IMR-90 (cell line): ENCODE measurements around the gene GH2. TPM values are rescaled to one million over a fixed set of nuclear protein-coding genes. Genes with fewer than 3 reads are reported as not detected.
"Not testable (repeated sequence)": the region's sequence is repeated elsewhere in the genome, so short reads cannot be mapped to it uniquely, and the experiment has no call there.

Experiments
- ATAC-seq: fragments of 200-7000 bp; cut with Tn5 transposase; 2 replicates; pipeline ENCODE4 v1.9.1; 2020; ENCODE audit warnings: low read depth, mild to moderate bottlenecking, moderate library complexity
- BruUV-seq: library from RNA; stranded (reverse); fragments of 400-500 nt; replicated peaks from 2 replicates; lab custom pipeline; 2021; lab: Mats Ljungman, UMichigan
- CTCF ChIA-PET: fragments of 300-600 bp; formaldehyde crosslinking; extraction: SDS; loops from one replicate; lab custom pipeline; 2021; ENCODE audit warnings: antibody characterized with exemption; lab: Yijun Ruan, JAX
- POLR2A ChIA-PET: fragments of 300-600 bp; sonication (Branson Sonifier 250); formaldehyde crosslinking; loops from one replicate; lab custom pipeline; 2022; ENCODE audit warnings: antibody characterized with exemption; ENCODE audit not compliant: unreplicated experiment; lab: Charles Lee
- DNase-seq: peaks from one replicate; pipeline ENCODE4 v3.0.0; 2013
- H2AFZ ChIP-seq: replicated peaks from 2 replicates; pipeline ENCODE3; 2013; ENCODE audit warnings: low read length, mild to moderate bottlenecking; ENCODE audit not compliant: poor library complexity
- H2AK5ac ChIP-seq: 2 replicates; pipeline ENCODE4 v1.6.1; 2013; ENCODE audit warnings: low read depth, low read length, inconsistent platforms
- H2AK9ac ChIP-seq: replicated peaks from 2 replicates; pipeline ENCODE3; 2013; ENCODE audit warnings: mild to moderate bottlenecking, low read depth, low read length, moderate library complexity; ENCODE audit not compliant: poor library complexity
- H2BK120ac ChIP-seq: 2 replicates; pipeline ENCODE4 v1.6.1; 2013; ENCODE audit warnings: low read depth, low read length, inconsistent platforms
- H2BK15ac ChIP-seq: 3 replicates; pipeline ENCODE4 v1.6.1; 2013; ENCODE audit warnings: low read depth, low read length, inconsistent platforms
- H2BK20ac ChIP-seq: 2 replicates; pipeline ENCODE4 v1.6.1; 2013; ENCODE audit warnings: low read depth, mild to moderate bottlenecking, inconsistent platforms, low read length, moderate library complexity
- H2BK5ac ChIP-seq: 2 replicates; pipeline ENCODE4 v1.6.1; 2013; ENCODE audit warnings: mild to moderate bottlenecking, low read depth, low read length, inconsistent platforms; ENCODE audit not compliant: poor library complexity, severe bottlenecking
- H3K14ac ChIP-seq: replicated peaks from 2 replicates; pipeline ENCODE4 v1.6.1; 2013; ENCODE audit warnings: low read depth, low read length, inconsistent platforms
- H3K18ac ChIP-seq: 2 replicates; pipeline ENCODE4 v1.6.1; 2013; ENCODE audit warnings: low read depth, low read length, control low read depth
- H3K23ac ChIP-seq: 2 replicates; pipeline ENCODE4 v1.6.1; 2013; ENCODE audit warnings: low read depth, low read length, inconsistent platforms
- H3K27ac ChIP-seq: 2 replicates; pipeline ENCODE4 v1.5.1; 2013; ENCODE audit warnings: mild to moderate bottlenecking, control low read depth, low read length; ENCODE audit not compliant: insufficient read depth
- H3K27me3 ChIP-seq: 2 replicates; pipeline ENCODE4 v1.6.1; 2013; ENCODE audit warnings: low read length; ENCODE audit not compliant: control insufficient read depth, insufficient read depth
- H3K36me3 ChIP-seq: 2 replicates; pipeline ENCODE4 v1.6.1; 2013; ENCODE audit warnings: low read length, mixed read lengths; ENCODE audit not compliant: control insufficient read depth, insufficient read depth
- H3K4ac ChIP-seq: 2 replicates; pipeline ENCODE4 v1.6.1; 2013; ENCODE audit warnings: low read depth, low read length, inconsistent platforms
- H3K4me1 ChIP-seq: 2 replicates; pipeline ENCODE4 v1.6.1; 2013; ENCODE audit warnings: low read length, mixed read lengths; ENCODE audit not compliant: control insufficient read depth, insufficient read depth
- H3K4me2 ChIP-seq: 2 replicates; pipeline ENCODE4 v1.6.1; 2013; ENCODE audit warnings: low read depth, mild to moderate bottlenecking, control low read depth, low read length, moderate library complexity
- H3K4me3 ChIP-seq: 2 replicates; pipeline ENCODE4 v1.5.1; 2013; ENCODE audit warnings: low read depth, mild to moderate bottlenecking, control low read depth, low read length, moderate library complexity; ENCODE audit not compliant: insufficient read depth
- H3K56ac ChIP-seq: 2 replicates; pipeline ENCODE4 v1.6.1; 2013; ENCODE audit warnings: low read length, inconsistent platforms; ENCODE audit not compliant: insufficient read depth; ENCODE audit errors: extremely low read depth
- H3K79me1 ChIP-seq, 2 experiments: 2 replicates each; pipeline ENCODE4 v1.6.1; 2013; ENCODE audit warnings: low read length in 2 of 2, inconsistent platforms in 1 of 2, low read depth in 1 of 2
- H3K9ac ChIP-seq: 2 replicates; pipeline ENCODE4 v1.6.1; 2013; ENCODE audit warnings: low read depth, low read length, control low read depth
- H3K9me1 ChIP-seq: 2 replicates; pipeline ENCODE4 v1.6.1; 2013; ENCODE audit warnings: low read length, inconsistent platforms; ENCODE audit not compliant: insufficient read depth
- H3K9me3 ChIP-seq: 2 replicates; pipeline ENCODE4 v1.6.1; 2013; ENCODE audit warnings: low read length; ENCODE audit not compliant: control insufficient read depth, insufficient read depth
- H4K20me1 ChIP-seq: 2 replicates; pipeline ENCODE4 v1.6.1; 2013; ENCODE audit warnings: low read length, inconsistent platforms; ENCODE audit not compliant: insufficient read depth
- H4K5ac ChIP-seq: 2 replicates; pipeline ENCODE4 v1.6.1; 2013; ENCODE audit warnings: mild to moderate bottlenecking, low read depth, low read length, control low read depth
- H4K8ac ChIP-seq, 2 experiments: 2 replicates each; pipeline ENCODE4 v1.6.1; 2013; ENCODE audit warnings: low read depth in 2 of 2, low read length in 2 of 2, control low read depth in 1 of 2, inconsistent platforms in 1 of 2
- H4K91ac ChIP-seq: 2 replicates; pipeline ENCODE4 v1.6.1; 2013; ENCODE audit warnings: low read depth, low read length, inconsistent platforms; ENCODE audit not compliant: insufficient read depth
- WGBS, 2 experiments: methylation state at CpG; one replicate each; pipeline versions ENCODE4 v1.1.5 to v1.1.7; 2013; ENCODE audit warnings: missing lambda C conversion rate in 2 of 2; ENCODE audit not compliant: insufficient read length in 1 of 2; ENCODE audit errors: extremely low coverage in 2 of 2; 5-methylcytosine and 5-hydroxymethylcytosine counted together
- dilution Hi-C: fragments of 300-500 bp; cut with HindIII; formaldehyde crosslinking; loops from one replicate; pipeline ENCODE4 v1.14.3; 2018; ENCODE audit warnings: low sequenced_read_pairs; ENCODE audit not compliant: unreplicated experiment
- in situ Hi-C: fragments of 300-500 bp; cut with MboI; formaldehyde crosslinking; loops from 3 replicates; pipeline ENCODE4 v1.14.3; 2019; ENCODE audit warnings: low sequenced_read_pairs, inconsistent platforms, mixed read lengths
- intact Hi-C: fragments of 100-400 bp; cut with micrococcal nuclease; formaldehyde crosslinking; loops from 2 replicates; pipeline ENCODE4 v1.10.0; 2022
- polyA plus RNA-seq, 3 experiments: library from polyadenylated mRNA; depleted of rRNA; stranded (reverse); fragments of >200 nt; gene quantifications; 2 replicates each; pipeline ENCODE4 v1.2.3, GENCODE V29; 2012; ENCODE audit warnings: low replicate concordance in 1 of 3
- total RNA-seq: library from RNA; depleted of rRNA; stranded (reverse); fragments of >200 nt; gene quantifications from 2 replicates; pipeline ENCODE4 v1.2.3, GENCODE V29; 2012

Gene GH2
- total and polyA plus RNA-seq, 2 of the 4 experiments (the other 2 are of a cell fraction), result not detected

DNA sequence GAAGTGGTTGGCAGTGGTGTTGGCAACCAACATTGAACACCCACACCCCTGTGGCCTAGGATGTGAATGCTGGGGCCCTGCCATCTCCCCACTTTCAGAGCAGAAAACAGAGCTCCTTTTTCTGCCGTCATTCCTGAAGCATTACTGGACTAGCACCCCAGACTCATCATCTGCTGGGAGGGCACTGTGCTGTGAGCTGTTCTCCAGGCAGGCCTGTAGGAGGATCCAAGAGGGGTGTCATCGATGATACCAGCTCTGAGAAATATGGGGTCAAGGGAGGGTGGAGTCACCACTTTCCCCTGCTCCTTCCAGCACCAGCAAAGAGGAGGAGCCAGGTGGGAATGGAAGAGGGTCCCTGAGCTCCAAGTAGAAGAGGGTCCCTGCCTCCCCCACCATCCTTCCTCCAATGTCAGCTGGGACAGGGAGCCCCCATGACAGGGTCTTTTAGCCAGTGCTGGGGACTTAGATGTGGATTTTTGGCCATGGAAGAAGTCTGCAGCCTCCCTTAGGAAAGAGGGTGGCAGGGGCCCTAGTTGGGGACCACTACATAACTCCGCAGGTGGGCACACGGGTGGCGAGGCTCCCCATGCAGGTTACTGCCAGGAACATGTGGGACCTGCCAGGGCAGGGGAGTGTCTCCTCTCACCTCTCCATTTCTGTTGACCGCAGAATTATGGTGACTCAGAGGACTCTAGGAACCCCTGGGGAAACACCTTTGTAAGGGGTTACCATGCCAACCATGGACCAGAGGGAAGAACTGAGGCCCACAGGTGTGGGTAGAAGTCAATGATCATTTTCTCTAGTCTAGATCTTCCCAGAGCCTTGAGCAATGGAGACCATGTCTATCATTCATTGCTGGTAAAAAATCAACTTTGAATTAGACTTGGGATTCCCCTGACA, 17.4 kb upstream of the GH2 start:
- DNase-seq (peak; percentile 7), ATAC-seq (0 out of 2 replicates have a peak, but pooled peaks have one; percentile 14)
- H4K8ac ChIP-seq, H3K27ac ChIP-seq, H4K5ac ChIP-seq, H3K18ac ChIP-seq, dilution Hi-C loops, H2BK120ac ChIP-seq, H4K20me1 ChIP-seq, H2AK9ac ChIP-seq, H4K91ac ChIP-seq, H3K23ac ChIP-seq, H2BK5ac ChIP-seq, H2BK15ac ChIP-seq, H2BK20ac ChIP-seq, H3K36me3 ChIP-seq, H3K79me1 ChIP-seq, POLR2A ChIA-PET, in situ Hi-C loops, H3K4me2 ChIP-seq, intact Hi-C loops, H2AK5ac ChIP-seq, H3K9ac ChIP-seq, H3K4ac ChIP-seq, H3K9me1 ChIP-seq, H3K56ac ChIP-seq, H3K4me3 ChIP-seq, BruUV-seq, H3K4me1 ChIP-seq, H3K9me3 ChIP-seq, H2AFZ ChIP-seq, H3K14ac ChIP-seq: not testable (repeated sequence)
- H3K27me3 ChIP-seq, result peaks cover 25% of the 10 kb centered on the region
- CTCF ChIA-PET, result interaction anchor here (0.8 kb wide), 1 partner anchor 20 kb away, joined by 3 read pairs; no protein-coding TSS in a partner anchor
- 100% methylated on average over 1 of the region's 6 CpGs; no CpG with 5 or more reads in 1 of the 2 experiments for WGBS, 2 experiments

DNA sequence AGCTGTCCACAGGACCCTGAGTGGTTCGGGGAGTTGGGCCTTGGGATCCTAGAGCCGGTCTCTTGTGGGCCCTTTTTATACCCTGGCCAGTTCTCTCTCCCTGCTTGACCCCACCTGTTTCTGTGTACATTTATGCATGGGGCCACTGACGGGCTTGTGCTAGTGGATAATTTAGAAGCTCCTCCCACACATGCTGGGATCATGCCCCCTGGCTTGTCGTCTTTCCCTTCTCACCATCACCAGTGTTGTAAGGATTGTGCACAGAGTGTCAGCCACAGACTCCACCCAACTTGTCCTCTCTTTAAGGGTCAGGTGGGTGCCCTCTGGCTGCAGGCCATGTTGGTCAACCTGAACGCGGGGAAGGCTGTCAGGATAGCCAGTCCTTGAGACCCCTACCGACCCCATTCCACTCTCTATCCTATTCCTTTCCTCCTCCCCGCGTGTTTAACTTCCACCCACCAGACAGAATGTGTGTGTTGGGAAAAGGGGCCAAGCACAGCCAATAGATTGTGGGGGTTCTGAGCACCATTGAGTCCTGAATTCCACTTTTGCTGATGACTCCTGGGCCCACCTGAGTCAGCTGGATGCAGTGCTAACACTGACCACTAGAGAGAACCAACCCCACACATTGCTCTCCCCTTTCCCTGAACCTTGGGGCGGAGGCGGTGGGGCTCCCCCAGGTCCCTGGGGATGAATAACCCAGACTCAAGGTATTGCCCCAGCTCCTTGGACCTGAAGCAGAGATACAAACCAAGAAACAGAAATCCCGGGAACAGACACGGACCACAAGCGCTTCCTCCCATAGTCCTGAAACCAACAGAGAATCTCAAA, 15.0 kb upstream of the GH2 start, which contains the start of gene CSH1:
Gene CSH1 (minus strand): TSS at position 51 of the 831 bp plus-strand sequence. CDS start 63 bp downstream, outside the sequence.
- H3K4me1 ChIP-seq, H3K56ac ChIP-seq, H3K14ac ChIP-seq, H3K9me1 ChIP-seq, H4K8ac ChIP-seq, BruUV-seq, H3K18ac ChIP-seq, H3K9me3 ChIP-seq, ATAC-seq, intact Hi-C loops, H2AK5ac ChIP-seq, H4K20me1 ChIP-seq, CTCF ChIA-PET, H3K23ac ChIP-seq, H4K91ac ChIP-seq, H3K79me1 ChIP-seq, DNase-seq, H2BK5ac ChIP-seq, H3K9ac ChIP-seq, H3K27ac ChIP-seq, H3K4me2 ChIP-seq, H3K4me3 ChIP-seq, H2AFZ ChIP-seq, H3K4ac ChIP-seq, H3K36me3 ChIP-seq, H4K5ac ChIP-seq, H2BK20ac ChIP-seq, H2BK15ac ChIP-seq, dilution Hi-C loops, H2BK120ac ChIP-seq, H2AK9ac ChIP-seq, in situ Hi-C loops: not testable (repeated sequence)
- H3K27me3 ChIP-seq, result peaks cover 19% of the 10 kb centered on the region
- POLR2A ChIA-PET, result interaction anchor here (0.6 kb wide), 1 partner anchor 249 kb away, joined by 6 read pairs; no protein-coding TSS in a partner anchor
- WGBS, 2 experiments, result no CpG with 5 or more reads among the region's 14 CpGs
